ENCODE results near the gene RUFY1.

The RUFY1 gene

DNA sequence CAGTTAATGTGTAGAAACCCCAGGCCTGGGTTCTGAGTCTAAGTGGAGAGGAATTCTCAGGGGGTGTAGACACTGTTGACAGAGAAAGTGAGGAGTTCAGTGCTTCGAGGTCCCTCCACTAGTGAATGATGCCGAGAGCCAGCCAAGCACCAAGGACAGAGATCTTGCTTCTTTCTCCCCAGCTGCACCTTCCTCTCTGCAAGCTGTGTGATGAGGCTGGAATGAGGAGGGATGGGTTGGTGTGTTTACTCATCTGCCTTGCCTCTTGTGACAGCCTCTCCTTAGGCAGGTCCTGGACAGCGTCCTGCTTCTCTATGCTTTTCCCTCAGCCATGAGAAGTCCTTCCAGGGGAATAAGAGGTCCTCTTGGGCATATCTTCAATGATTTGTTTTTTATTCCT is 37.8 kb downstream of the RUFY1 start:
- H3K79me2 ChIP-seq (ENCODE audit: low read length): no peaks in the 10 kb centered on the region
- H3F3A ChIP-seq (ENCODE audit: insufficient read depth, low read length): no peaks in the 10 kb centered on the region
- H3K9me2 ChIP-seq (replicated peaks; ENCODE audit: insufficient read depth, low read length): no peaks in the 10 kb centered on the region
- TF ChIP-seq, protein P1, sequence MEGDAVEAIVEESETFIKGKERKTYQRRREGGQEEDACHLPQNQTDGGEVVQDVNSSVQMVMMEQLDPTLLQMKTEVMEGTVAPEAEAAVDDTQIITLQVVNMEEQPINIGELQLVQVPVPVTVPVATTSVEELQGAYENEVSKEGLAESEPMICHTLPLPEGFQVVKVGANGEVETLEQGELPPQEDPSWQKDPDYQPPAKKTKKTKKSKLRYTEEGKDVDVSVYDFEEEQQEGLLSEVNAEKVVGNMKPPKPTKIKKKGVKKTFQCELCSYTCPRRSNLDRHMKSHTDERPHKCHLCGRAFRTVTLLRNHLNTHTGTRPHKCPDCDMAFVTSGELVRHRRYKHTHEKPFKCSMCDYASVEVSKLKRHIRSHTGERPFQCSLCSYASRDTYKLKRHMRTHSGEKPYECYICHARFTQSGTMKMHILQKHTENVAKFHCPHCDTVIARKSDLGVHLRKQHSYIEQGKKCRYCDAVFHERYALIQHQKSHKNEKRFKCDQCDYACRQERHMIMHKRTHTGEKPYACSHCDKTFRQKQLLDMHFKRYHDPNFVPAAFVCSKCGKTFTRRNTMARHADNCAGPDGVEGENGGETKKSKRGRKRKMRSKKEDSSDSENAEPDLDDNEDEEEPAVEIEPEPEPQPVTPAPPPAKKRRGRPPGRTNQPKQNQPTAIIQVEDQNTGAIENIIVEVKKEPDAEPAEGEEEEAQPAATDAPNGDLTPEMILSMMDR (IDR thresholded peaks at IDR 0.05; ENCODE audit: low read length): no peak
- TF ChIP-seq EZH2 (optimal IDR thresholded peaks at IDR 0.05; ENCODE audit: low read depth, low read length) (no peak), EZH2phosphoT487 (IDR thresholded peaks at IDR 0.05; ENCODE audit: low read length) (no peak)
- no peak for DNase-seq
- 0 out of 2 replicates have a peak, but pooled peaks cover 5% of the 10 kb centered on the region for H3K36me3 ChIP-seq (replicated peaks; ENCODE audit: insufficient read depth, low read length)
- H3K9ac ChIP-seq (ENCODE audit: low read length): no peak overlapping the region
- no peaks in the 10 kb centered on the region for H3K9me3 ChIP-seq (replicated peaks; ENCODE audit: insufficient read depth, low read length)
- H3K27me3 ChIP-seq (replicated peaks; ENCODE audit: insufficient read depth, low read length): no peaks in the 10 kb centered on the region
- H4K20me1 ChIP-seq (ENCODE audit: insufficient read depth, low read length): no peaks in the 10 kb centered on the region
- H3K27ac ChIP-seq (ENCODE audit: low read length): no peak overlapping the region
- H3K4me2 ChIP-seq (ENCODE audit: low read depth, low read length): no peak overlapping the region
- no peak overlapping the region for H3K4me3 ChIP-seq (ENCODE audit: low read length)
- H2AFZ ChIP-seq (ENCODE audit: low read length): no peak overlapping the region
- no peaks in the 10 kb centered on the region for H3K4me1 ChIP-seq (ENCODE audit: low read length)

- H3K27ac ChIP-seq (ENCODE audit: low read length): no peak overlapping the region
- DNase-seq: no peak
- H3K4me3 ChIP-seq (ENCODE audit: low read length): no peak overlapping the region
- H3K9me2 ChIP-seq (replicated peaks; ENCODE audit: insufficient read depth, low read length): no peaks in the 10 kb centered on the region
- 0 out of 2 replicates have a peak, but pooled peaks cover 9% of the 10 kb centered on the region for H3K36me3 ChIP-seq (replicated peaks; ENCODE audit: insufficient read depth, low read length)
- no peaks in the 10 kb centered on the region for H4K20me1 ChIP-seq (ENCODE audit: insufficient read depth, low read length)
- TF ChIP-seq EZH2phosphoT487 (IDR thresholded peaks at IDR 0.05; ENCODE audit: low read length) (no peak), EZH2 (optimal IDR thresholded peaks at IDR 0.05; ENCODE audit: low read depth, low read length) (no peak)
- TF ChIP-seq, protein P1 (IDR thresholded peaks at IDR 0.05; ENCODE audit: low read length): no peak
- no peaks in the 10 kb centered on the region for H3K4me1 ChIP-seq (ENCODE audit: low read length)
- H3K27me3 ChIP-seq (replicated peaks; ENCODE audit: insufficient read depth, low read length): no peaks in the 10 kb centered on the region
- H3F3A ChIP-seq (ENCODE audit: insufficient read depth, low read length): no peaks in the 10 kb centered on the region
- no peak overlapping the region for H2AFZ ChIP-seq (ENCODE audit: low read length)
- no peaks in the 10 kb centered on the region for H3K9me3 ChIP-seq (replicated peaks; ENCODE audit: insufficient read depth, low read length)
- no peak overlapping the region for H3K9ac ChIP-seq (ENCODE audit: low read length)
- no peak overlapping the region for H3K4me2 ChIP-seq (ENCODE audit: low read depth, low read length)
- H3K79me2 ChIP-seq (ENCODE audit: low read length): no peaks in the 10 kb centered on the region
These were observed 45.6 kb downstream of the RUFY1 start for GRCh38 chr5:179595916-179596315.

GRCh38 chr5:179596421-179596820 is 46.1 kb downstream of the RUFY1 start:
- Histone ChIP-seq H4K20me1 (ENCODE audit: insufficient read depth, low read length) (no peaks in the 10 kb centered on the region), H2AFZ (ENCODE audit: low read length) (no peak overlapping the region), H3K36me3 (replicated peaks; ENCODE audit: insufficient read depth, low read length) (0 out of 2 replicates have a peak, but pooled peaks cover 9% of the 10 kb centered on the region), H3K27me3 (replicated peaks; ENCODE audit: insufficient read depth, low read length) (no peaks in the 10 kb centered on the region), H3K27ac (ENCODE audit: low read length) (no peak overlapping the region), H3K9me3 (replicated peaks; ENCODE audit: insufficient read depth, low read length) (no peaks in the 10 kb centered on the region), H3K4me3 (ENCODE audit: low read length) (no peak overlapping the region), H3K9ac (ENCODE audit: low read length) (no peak overlapping the region), H3K79me2 (ENCODE audit: low read length) (no peaks in the 10 kb centered on the region), H3K4me2 (ENCODE audit: low read depth, low read length) (no peak overlapping the region), H3K4me1 (ENCODE audit: low read length) (no peaks in the 10 kb centered on the region), H3K9me2 (replicated peaks; ENCODE audit: insufficient read depth, low read length) (no peaks in the 10 kb centered on the region), H3F3A (ENCODE audit: insufficient read depth, low read length) (no peaks in the 10 kb centered on the region)
- DNase-seq: no peak
- TF ChIP-seq EZH2phosphoT487 (IDR thresholded peaks at IDR 0.05; ENCODE audit: low read length) (no peak), EZH2 (optimal IDR thresholded peaks at IDR 0.05; ENCODE audit: low read depth, low read length) (no peak)
- TF ChIP-seq, protein P1 (IDR thresholded peaks at IDR 0.05; ENCODE audit: low read length): no peak
